Glomerular visceral epithelial cell (primary cell): Measurements from ENCODE around the gene OR13C5.
"Not testable (repeated sequence)": the region's sequence is repeated elsewhere in the genome, so short reads cannot be mapped to it uniquely, and the experiment has no call there.

Experiments used
- DNase-seq: peaks from one replicate; pipeline ENCODE4 v3.0.0-alpha.2; 2016; ENCODE audit errors: extremely low spot score

OR13C5 gene, protein sequence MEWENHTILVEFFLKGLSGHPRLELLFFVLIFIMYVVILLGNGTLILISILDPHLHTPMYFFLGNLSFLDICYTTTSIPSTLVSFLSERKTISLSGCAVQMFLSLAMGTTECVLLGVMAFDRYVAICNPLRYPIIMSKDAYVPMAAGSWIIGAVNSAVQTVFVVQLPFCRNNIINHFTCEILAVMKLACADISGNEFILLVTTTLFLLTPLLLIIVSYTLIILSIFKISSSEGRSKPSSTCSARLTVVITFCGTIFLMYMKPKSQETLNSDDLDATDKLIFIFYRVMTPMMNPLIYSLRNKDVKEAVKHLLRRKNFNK

DNA sequence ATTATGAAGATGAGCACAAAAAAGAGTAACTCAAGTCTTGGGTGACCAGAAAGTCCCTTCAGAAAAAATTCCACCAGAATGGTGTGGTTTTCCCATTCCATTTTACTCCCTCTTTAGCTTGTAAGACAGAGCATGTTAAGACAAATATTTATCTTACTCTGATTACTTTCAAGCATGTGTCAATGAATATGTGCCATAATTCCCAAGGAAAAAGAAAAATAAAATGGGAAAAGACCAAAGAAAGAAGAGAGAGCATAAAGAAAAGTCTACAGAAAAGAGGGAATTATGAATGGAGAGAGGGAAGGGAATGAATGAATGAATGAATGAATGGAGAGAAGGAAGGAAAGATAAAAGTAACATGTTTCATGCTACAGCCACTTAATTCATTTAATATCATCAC, at the start of gene OR13C5:
Gene OR13C5 (minus strand): TSS at position 101 of the 400 bp plus-strand sequence. CDS start 0 bp downstream, at position 101.
- DNase-seq: not testable (repeated sequence)

GRCh38 chr9:104635456-104635855, 36.2 kb upstream of the OR13C5 start:
- no peak for DNase-seq

- DNase-seq: no peak
Measured at GRCh38 chr9:104633976-104634520, 34.8 kb upstream of the OR13C5 start.

GRCh38 chr9:104625964-104626363, 26.8 kb upstream of the OR13C5 start:
- not testable (repeated sequence) for DNase-seq

- DNase-seq: no peak
Measured at GRCh38 chr9:104618104-104618503, 18.9 kb upstream of the OR13C5 start, which contains the start of gene OR13C9. TSS of gene OR13C9 (minus strand) at chr9:104618204. CDS start at chr9:104618204, 0 bp downstream.

GRCh38 chr9:104617418-104617817, 18.2 kb upstream of the OR13C5 start:
- DNase-seq: no peak

DNA sequence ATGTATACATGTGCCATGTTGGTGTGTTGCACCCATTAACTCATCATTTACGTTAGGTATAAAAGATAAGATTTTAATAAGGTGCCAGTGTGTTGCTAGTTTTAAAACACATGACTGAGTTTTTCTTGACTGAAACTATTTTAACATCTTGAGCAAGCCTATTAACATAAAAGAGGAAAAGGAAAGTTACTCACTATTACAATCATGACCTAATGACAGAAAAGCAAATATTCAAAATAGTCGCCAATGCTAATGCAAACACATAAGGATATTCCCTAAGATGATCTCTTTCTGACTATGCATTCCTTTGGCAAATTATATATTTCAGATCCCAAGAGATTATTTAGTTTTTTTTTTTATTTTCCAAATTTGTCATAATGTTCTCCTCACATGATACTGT, 12.0 kb upstream of the OR13C5 start:
- DNase-seq: no peak

DNA sequence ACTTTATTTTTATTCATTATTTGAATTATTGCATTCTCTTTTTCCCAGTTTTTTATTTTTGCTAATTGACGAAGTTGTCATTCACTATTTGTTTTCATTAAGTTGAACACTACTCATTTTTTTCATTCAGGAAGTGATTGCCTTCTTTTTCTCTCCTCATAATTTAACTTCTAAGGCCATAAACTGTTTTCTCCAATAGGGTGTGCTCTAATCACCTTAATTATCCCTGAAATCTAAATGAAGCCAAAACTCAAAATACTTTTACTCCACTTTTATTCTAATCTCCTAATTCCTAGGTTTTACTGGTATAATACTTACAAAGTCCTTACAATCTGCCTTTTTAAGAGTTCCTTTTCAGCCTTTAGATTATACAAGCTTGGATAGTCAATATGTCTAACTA, 9.1 kb upstream of the OR13C5 start:
- no peak for DNase-seq

- no peak for DNase-seq
Measured at GRCh38 chr9:104606152-104606551, 6.9 kb upstream of the OR13C5 start.

GRCh38 chr9:104605527-104605926, 6.3 kb upstream of the OR13C5 start, which contains the start of gene OR13C2:
TSS of gene OR13C2 (minus strand) at chr9:104605627. CDS start at chr9:104605627, 0 bp downstream.
- DNase-seq: not testable (repeated sequence)

- no peak for DNase-seq
Measured at GRCh38 chr9:104604801-104605200, 5.6 kb upstream of the OR13C5 start.

GRCh38 chr9:104598749-104599148, 464 bp downstream of the OR13C5 start:
- not testable (repeated sequence) for DNase-seq

DNA sequence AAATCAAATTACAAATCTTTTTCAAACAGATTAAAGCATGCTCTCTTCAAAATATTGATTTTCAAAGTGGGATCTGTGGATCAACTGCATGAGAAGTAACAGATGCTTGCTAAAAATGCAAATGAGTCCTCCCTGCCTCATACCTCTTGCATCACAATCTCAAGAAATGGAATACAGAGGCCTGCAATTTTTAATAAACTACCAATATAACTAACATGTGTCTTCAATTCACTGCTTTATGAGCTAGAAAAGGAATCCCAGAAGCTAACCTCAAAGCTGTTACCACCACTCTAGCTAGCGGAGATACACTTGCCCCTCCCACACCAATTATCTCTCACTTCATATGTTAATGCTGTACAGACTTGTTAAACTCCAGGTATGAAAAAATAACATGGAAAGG, 9.6 kb downstream of the OR13C5 start:
- DNase-seq: no peak

GRCh38 chr9:104586496-104587180, 12.6 kb downstream of the OR13C5 start:
- DNase-seq: no peak

- no peak for DNase-seq
Measured at GRCh38 chr9:104580562-104580961, 18.7 kb downstream of the OR13C5 start.

- DNase-seq: no peak
Measured at GRCh38 chr9:104577263-104577662, 21.9 kb downstream of the OR13C5 start.

GRCh38 chr9:104575456-104575855, 23.8 kb downstream of the OR13C5 start:
- DNase-seq: no peak

DNA sequence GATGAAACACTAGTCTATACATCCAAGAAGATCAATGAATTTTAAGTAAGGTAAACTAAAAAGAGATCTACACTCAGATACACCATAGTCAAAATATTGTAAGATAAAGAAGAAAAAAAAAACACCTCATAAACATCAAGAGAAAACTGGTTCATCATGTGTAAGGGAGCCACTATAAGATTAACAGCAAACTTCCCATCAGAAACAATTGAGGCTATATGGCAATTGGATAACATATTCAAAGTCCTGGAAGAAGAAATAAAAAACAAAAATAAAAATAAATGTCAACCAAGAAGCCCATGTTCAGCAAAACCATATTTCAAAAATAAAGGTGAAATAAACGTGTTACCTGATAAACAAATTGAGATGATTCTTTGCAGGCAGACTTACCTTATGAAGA, 26.6 kb downstream of the OR13C5 start:
- no peak for DNase-seq

DNA sequence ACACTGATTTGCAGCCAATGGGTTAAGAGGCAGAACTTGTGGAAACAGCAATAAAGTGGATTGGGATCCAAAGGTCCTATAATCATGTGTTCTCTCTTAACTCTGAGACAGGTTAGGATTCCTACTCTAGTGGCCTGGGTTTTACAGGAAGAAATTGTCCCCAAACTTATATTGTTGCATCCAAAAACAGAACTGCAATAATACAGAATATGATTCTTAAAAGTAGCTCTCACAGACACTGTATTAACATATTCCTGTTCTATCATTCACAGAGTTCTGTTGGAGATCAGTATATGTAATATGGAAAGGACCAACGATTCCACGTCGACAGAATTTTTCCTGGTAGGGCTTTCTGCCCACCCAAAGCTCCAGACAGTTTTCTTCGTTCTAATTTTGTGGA, 30.3 kb downstream of the OR13C5 start, which contains the start of gene OR13C8:
Gene OR13C8 (plus strand): TSS at position 301 of the 400 bp plus-strand sequence. CDS start 0 bp downstream, at position 301.
- DNase-seq: no peak

DNA sequence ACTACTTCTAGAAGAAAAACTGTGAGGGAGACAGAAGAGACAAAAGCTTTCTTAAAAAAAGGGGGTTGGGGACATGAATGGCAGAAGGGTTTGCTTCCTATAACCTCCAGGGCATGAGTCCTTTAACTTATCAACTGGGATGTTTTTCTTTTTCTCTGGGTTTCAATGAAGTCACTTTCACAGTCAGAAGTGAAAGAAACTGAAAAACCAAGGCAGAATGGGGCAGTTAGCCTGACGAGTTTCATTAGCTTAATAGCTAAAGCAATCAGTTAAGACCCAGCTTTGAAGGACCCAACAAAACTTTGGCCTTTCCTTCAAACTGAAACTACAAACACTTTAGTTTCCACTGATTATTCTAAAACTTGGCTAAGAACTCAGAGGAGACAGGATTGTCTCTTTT, 34.9 kb downstream of the OR13C5 start:
- no peak for DNase-seq

- DNase-seq: no peak
Measured at GRCh38 chr9:104556830-104557634, 42.2 kb downstream of the OR13C5 start.

DNA sequence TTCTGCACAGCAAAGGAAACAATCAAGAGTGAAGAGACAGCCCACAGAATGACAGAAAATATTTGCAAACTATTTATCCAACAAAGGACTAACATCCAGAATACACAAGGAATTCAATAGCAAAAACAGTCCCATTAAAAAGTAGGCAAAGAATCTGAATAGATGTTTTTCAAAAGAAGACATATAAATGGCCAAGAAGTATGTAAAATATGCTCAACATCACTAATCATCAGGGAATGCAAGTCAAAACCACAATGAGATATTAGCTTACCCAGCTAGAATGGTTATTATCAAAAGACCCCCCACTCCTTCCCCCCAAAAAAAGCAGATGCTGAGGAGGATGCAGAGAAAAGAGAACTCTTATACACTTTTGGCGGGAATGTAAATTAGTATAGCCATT, 43.7 kb downstream of the OR13C5 start:
- no peak for DNase-seq
